ENCODE measurements around the gene DAG1.
A peak's percentile ranks its signal among the peaks of the same experiment; 100 is the strongest.

DAG1 gene

DNA sequence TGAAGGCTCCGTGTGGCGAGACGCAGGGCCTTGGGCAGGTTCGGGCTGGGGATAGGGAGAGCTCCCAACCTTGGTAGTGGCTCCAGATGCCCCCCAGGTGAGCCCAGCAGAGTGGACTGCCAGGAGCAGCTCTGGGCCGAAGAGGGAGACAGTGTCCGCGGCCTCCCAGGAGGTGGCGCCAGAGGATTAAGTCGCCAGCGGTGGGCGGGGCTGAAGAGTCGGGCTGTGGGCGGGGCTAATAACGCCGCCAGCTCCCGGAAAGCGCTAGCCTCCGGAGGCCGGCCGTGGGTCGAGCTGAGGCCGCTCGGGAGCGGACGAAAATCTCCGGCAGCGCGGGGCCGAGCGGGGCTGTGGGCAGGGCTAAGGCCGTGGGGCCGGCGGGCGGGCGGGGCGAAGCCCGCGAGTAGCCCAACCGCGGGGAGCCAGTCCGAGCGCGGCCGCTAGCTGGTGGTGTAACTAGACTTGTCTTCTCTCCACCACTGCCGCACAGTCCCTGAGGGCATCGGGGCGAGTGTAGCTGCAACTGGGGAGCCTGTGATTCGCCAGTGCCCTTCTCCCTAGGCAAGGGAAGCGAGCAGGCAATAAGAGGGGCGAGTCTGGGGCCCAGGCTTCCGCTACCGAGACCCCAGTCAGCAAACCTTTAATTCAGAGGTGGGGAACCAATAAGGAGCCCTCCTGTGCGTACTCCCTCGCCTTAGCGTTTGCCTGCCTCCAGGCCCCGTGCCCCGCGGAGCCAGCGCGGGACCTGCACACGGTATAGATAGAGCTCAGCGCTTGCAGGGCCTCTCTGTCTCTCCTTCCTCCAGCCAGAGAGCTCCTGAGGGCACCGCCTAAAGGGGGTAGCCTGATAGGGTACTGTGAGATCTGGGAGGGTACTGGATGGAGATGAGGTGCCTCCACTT, 69.8 kb downstream of the DAG1 start:
- H3K4me3 ChIP-seq (ENCODE audit: control insufficient read depth, low read depth, low read length): peak overlapping the region; percentile 56
- TF ChIP-seq, protein P1, sequence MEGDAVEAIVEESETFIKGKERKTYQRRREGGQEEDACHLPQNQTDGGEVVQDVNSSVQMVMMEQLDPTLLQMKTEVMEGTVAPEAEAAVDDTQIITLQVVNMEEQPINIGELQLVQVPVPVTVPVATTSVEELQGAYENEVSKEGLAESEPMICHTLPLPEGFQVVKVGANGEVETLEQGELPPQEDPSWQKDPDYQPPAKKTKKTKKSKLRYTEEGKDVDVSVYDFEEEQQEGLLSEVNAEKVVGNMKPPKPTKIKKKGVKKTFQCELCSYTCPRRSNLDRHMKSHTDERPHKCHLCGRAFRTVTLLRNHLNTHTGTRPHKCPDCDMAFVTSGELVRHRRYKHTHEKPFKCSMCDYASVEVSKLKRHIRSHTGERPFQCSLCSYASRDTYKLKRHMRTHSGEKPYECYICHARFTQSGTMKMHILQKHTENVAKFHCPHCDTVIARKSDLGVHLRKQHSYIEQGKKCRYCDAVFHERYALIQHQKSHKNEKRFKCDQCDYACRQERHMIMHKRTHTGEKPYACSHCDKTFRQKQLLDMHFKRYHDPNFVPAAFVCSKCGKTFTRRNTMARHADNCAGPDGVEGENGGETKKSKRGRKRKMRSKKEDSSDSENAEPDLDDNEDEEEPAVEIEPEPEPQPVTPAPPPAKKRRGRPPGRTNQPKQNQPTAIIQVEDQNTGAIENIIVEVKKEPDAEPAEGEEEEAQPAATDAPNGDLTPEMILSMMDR (conservative IDR thresholded peaks at IDR 0.05; ENCODE audit: control insufficient read depth, insufficient read depth, low read depth, low read length): peak; percentile 69
- DNase-seq (ENCODE audit: low read depth): peak; percentile 91

DNA sequence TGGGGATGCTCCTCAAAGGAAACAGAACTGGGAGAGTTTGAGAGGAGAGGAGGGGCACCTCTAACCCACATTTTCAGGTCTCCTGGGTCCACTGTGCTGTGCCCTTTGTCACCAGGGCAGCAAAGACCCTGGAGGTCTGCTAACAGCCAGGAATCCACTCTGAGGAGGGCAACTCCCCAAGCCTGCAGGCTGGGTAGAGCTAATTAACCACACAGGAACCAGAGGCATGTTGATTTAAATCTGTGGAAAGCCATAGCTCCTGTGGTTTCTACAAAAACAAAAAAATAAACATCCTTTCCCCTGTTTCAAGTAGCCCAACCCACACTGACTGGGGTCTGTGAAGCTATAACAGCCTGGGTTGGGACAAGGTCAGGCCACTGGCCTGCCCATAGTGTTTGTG, 82.0 kb downstream of the DAG1 start:
- no peak overlapping the region for H3K4me3 ChIP-seq (ENCODE audit: control insufficient read depth, low read depth, low read length)
- DNase-seq (ENCODE audit: low read depth): no peak
- TF ChIP-seq, protein P1 (conservative IDR thresholded peaks at IDR 0.05; ENCODE audit: control insufficient read depth, insufficient read depth, low read depth, low read length): no peak

DNA sequence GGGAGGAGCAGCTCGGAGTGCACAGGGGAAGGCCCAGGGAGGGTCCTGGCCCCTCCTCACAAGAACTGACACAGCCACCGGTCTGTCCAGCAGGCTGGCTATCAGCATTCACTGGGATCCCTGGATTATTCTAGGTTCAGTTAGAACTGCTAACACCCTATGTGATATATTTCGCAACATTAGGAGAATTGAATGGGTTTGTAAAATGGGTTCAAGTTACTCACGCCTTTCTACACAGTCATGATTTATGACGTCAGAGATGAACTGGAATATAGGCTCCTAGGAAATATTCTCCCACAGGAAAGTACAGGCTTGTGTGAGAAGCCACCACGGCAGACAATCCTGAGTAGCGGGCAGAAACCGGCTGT, 83.2 kb downstream of the DAG1 start:
- DNase-seq (ENCODE audit: low read depth): peak; percentile 77
- TF ChIP-seq, protein P1 (conservative IDR thresholded peaks at IDR 0.05; ENCODE audit: control insufficient read depth, insufficient read depth, low read depth, low read length): no peak
- H3K4me3 ChIP-seq (ENCODE audit: control insufficient read depth, low read depth, low read length): peak overlapping the region; percentile 74

DNA sequence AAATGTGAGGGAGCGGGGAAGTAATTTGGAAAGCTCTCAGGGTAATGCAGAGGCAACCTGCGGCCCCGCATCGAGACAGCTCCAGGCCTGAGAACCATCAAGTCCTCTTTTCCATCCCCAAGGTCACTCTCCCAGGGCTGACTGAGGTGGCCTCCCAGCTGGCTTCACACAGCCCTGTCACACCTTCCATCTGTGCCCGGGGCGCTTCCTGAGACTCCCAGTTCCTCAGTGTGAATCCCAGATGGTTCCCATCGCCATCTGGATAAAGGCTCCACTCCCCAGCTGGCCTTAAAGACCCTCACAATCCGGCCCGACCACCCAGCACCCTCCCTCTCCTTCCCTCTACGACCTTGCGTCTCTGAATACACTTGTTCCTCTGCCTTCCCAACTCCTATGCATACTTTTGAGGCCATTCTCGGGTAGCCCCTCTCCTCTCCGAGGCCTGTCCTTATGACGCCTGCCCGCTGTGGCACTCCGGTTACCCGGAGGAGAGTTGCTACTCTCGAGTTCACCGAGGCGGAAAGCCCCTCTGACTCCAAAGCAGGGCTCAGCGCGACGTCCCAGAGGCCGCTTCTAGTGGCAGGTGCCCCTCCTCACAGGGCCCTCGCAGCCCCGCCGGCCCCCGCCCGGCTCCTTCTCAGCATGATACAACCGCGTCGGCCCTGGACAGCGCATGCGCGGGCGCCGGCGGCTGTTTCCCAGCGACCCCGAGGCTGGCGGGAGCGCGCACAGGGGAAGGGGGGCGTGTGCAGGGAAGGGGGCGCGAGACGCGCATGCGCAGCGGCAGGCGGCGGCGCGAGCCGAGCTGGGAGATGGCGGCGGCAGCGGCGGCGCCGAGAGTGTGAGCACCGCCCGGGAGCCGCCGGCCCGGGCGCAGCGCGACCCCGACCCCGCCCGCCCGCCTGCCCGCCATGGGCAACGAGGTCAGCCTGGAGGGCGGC, 83.9 kb downstream of the DAG1 start, which contains the start of gene BSN:
BSN (plus strand) TSS at position 786 of the 941 bp plus-strand sequence; CDS start at position 912, 126 bp downstream.
- TF ChIP-seq, protein P1 (conservative IDR thresholded peaks at IDR 0.05; ENCODE audit: control insufficient read depth, insufficient read depth, low read depth, low read length): no peak
- DNase-seq (ENCODE audit: low read depth): peak; percentile 80
- H3K4me3 ChIP-seq (ENCODE audit: control insufficient read depth, low read depth, low read length): peak within 1 kb of the TSS; percentile 74

DNA sequence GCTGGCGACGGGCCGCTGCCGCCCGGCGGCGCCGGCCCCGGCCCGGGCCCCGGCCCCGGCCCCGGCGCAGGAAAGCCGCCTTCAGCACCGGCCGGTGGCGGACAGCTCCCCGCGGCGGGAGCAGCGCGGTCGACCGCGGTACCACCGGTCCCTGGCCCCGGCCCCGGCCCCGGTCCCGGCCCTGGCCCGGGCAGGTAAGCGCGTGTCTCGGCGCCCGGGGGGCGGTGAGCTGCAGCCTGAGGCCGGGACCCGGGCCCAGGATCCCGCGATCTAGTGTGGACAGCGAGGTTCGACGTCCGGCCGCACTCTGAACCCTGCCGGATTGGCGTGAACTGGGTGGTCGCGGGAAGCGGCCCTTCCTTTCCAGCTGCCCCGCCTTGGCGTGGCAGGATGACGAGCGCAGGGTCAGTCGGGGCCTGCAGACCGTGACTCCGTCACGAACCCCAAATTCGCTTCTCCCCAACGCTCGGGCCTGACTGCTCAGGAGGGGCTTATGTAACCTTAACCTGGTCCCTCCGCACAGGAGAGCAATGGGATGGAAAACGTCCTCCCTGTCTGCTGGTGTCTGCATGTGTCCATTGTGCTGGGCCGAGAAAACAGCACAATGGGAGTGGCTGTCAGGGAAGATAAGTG, 84.7 kb downstream of the DAG1 start:
- peak overlapping the region; percentile 22 for H3K4me3 ChIP-seq (ENCODE audit: control insufficient read depth, low read depth, low read length)
- TF ChIP-seq, protein P1 (conservative IDR thresholded peaks at IDR 0.05; ENCODE audit: control insufficient read depth, insufficient read depth, low read depth, low read length): no peak
- no peak for DNase-seq (ENCODE audit: low read depth)

Data from fibroblast of mammary gland (primary cell).